Loucy (cell line): Measurements from ENCODE around the gene SEMA4F.

ENCODE experiments used
- H2AFZ ChIP-seq: fragments of 200-600 bp; sonication (generic); 2 replicates; pipeline ENCODE4 v1.6.0; 2016; ENCODE audit warnings: antibody characterized with exemption, mild to moderate bottlenecking, low read length, moderate library complexity
- H3F3A ChIP-seq: fragments of 200-600 bp; 2 replicates; pipeline ENCODE4 v1.6.0; 2016; ENCODE audit warnings: antibody characterized with exemption, low read depth, mild to moderate bottlenecking
- H3K27me3 ChIP-seq: fragments of 200-600 bp; sonication (generic); 2 replicates; pipeline ENCODE4 v1.6.1; 2014; ENCODE audit warnings: low read length, mild to moderate bottlenecking; ENCODE audit not compliant: insufficient read depth, poor library complexity, severe bottlenecking
- H3K36me3 ChIP-seq: fragments of 200-600 bp; sonication (generic); 2 replicates; pipeline ENCODE4 v1.6.1; 2016; ENCODE audit warnings: low read length; ENCODE audit not compliant: insufficient read depth
- H3K4me1 ChIP-seq: fragments of 200-600 bp; sonication (generic); 2 replicates; pipeline ENCODE4 v1.5.1; 2014; ENCODE audit warnings: low read length, mild to moderate bottlenecking; ENCODE audit not compliant: insufficient read depth, poor library complexity, severe bottlenecking
- H3K4me2 ChIP-seq: fragments of 200-600 bp; sonication (generic); 2 replicates; pipeline ENCODE4 v1.6.0; 2014; ENCODE audit warnings: antibody characterized with exemption, low read length, low read depth, mild to moderate bottlenecking; ENCODE audit not compliant: poor library complexity, severe bottlenecking
- H3K4me3 ChIP-seq: fragments of 200-600 bp; sonication (generic); 2 replicates; pipeline ENCODE4 v1.5.1; 2014; ENCODE audit warnings: low read length, mild to moderate bottlenecking, mixed read lengths; ENCODE audit not compliant: poor library complexity, severe bottlenecking
- H3K79me2 ChIP-seq: fragments of 200-600 bp; sonication (generic); 2 replicates; pipeline ENCODE4 v1.6.1; 2014; ENCODE audit warnings: low read length; ENCODE audit not compliant: insufficient read depth
- H3K9ac ChIP-seq: fragments of 200-600 bp; sonication (generic); 2 replicates; pipeline ENCODE4 v1.6.0; 2014; ENCODE audit warnings: mild to moderate bottlenecking, low read depth, low read length, moderate library complexity; ENCODE audit not compliant: poor library complexity, severe bottlenecking
- H3K9me2 ChIP-seq: fragments of 200-600 bp; sonication (generic); replicated peaks from 2 replicates; pipeline ENCODE4 v1.6.1; 2016; ENCODE audit warnings: low read depth, low read length, mixed read lengths
- H3K9me3 ChIP-seq: fragments of 200-600 bp; sonication (generic); 2 replicates; pipeline ENCODE4 v1.6.1; 2014; ENCODE audit warnings: mild to moderate bottlenecking, antibody characterized with exemption, low read length, low read depth; ENCODE audit not compliant: insufficient read depth
- H4K20me1 ChIP-seq: fragments of 200-600 bp; sonication (generic); 2 replicates; pipeline ENCODE4 v1.6.0; 2014; ENCODE audit warnings: antibody characterized with exemption, low read length, mild to moderate bottlenecking; ENCODE audit not compliant: insufficient read depth, poor library complexity, severe bottlenecking
- EZH2phosphoT487 ChIP-seq: fragments of 200-600 bp; IDR thresholded peaks from 2 replicates; pipeline ENCODE4 v1.6.1; 2018; ENCODE audit warnings: antibody characterized with exemption, mild to moderate bottlenecking, moderate library complexity, borderline replicate concordance
- TF ChIP-seq, protein P1 (sequence below): fragments of 200-600 bp; sonication (generic); conservative IDR thresholded peaks from 2 replicates; pipeline ENCODE4 v1.5.1; 2014; ENCODE audit warnings: mild to moderate bottlenecking, antibody characterized with exemption, low read length

SEMA4F gene

DNA sequence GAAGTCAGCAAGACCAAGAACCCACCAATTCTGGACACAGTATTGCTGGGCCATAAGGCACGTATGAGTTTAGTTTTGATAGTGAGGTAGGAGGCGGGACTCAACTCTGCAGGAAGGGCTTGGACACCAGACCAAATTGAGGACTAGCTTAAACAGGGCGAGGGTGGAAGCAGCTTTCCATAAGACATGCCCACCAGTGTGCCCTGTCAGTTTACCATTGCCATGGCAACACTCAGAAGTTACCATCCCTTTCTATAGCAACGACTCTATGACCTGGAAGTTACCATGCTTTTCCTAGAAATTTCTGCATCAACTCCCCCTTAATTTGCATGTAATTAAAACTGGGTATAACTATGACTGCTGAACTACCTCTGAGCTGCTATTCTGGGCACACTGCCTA is 8.7 kb upstream of the SEMA4F start:
- TF ChIP-seq, protein P1, sequence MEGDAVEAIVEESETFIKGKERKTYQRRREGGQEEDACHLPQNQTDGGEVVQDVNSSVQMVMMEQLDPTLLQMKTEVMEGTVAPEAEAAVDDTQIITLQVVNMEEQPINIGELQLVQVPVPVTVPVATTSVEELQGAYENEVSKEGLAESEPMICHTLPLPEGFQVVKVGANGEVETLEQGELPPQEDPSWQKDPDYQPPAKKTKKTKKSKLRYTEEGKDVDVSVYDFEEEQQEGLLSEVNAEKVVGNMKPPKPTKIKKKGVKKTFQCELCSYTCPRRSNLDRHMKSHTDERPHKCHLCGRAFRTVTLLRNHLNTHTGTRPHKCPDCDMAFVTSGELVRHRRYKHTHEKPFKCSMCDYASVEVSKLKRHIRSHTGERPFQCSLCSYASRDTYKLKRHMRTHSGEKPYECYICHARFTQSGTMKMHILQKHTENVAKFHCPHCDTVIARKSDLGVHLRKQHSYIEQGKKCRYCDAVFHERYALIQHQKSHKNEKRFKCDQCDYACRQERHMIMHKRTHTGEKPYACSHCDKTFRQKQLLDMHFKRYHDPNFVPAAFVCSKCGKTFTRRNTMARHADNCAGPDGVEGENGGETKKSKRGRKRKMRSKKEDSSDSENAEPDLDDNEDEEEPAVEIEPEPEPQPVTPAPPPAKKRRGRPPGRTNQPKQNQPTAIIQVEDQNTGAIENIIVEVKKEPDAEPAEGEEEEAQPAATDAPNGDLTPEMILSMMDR = no peak
- TF ChIP-seq EZH2phosphoT487 = no peak

DNA sequence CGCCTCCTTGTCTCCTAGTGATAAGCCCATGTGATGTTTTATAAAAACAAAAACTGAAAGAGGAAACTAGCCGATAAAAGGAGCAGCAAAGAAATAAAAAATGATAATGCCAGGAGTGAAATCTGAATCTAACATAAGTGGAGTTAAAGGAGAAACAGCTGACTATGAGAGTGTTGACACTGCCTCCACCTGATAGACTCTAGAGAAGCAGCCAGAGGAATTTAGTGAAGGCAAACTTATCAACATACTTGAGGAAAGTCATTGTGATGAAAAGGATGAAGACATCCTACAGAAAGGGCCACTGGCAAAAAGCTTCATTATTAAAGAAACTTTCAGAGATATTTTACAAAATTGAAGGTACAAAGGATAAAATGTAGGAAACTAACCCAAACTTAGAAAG is 7.8 kb upstream of the SEMA4F start:
- H3K79me2 ChIP-seq = no peaks in the 10 kb centered on the region
- H3F3A ChIP-seq = no peaks in the 10 kb centered on the region
- no peaks in the 10 kb centered on the region for H3K9me3 ChIP-seq
- H3K4me3 ChIP-seq = no peak overlapping the region
- no peaks in the 10 kb centered on the region for H4K20me1 ChIP-seq
- no peak overlapping the region for H3K4me2 ChIP-seq
- H3K27me3 ChIP-seq = no peaks in the 10 kb centered on the region
- H3K9ac ChIP-seq = no peak overlapping the region
- no peaks in the 10 kb centered on the region for H3K9me2 ChIP-seq
- TF ChIP-seq EZH2phosphoT487 = no peak
- TF ChIP-seq, protein P1 = no peak
- no peaks in the 10 kb centered on the region for H3K36me3 ChIP-seq
- no peak overlapping the region for H2AFZ ChIP-seq
- H3K4me1 ChIP-seq = no peaks in the 10 kb centered on the region

More for the DNA sequence above, 8.7 kb upstream of the SEMA4F start:
- H3K4me2 ChIP-seq = no peak overlapping the region
- no peaks in the 10 kb centered on the region for H3K4me1 ChIP-seq
- H3K9me2 ChIP-seq = no peaks in the 10 kb centered on the region
- no peaks in the 10 kb centered on the region for H3K9me3 ChIP-seq
- no peaks in the 10 kb centered on the region for H4K20me1 ChIP-seq
- no peak overlapping the region for H2AFZ ChIP-seq
- H3K9ac ChIP-seq = no peak overlapping the region
- H3K4me3 ChIP-seq = no peak overlapping the region
- H3F3A ChIP-seq = no peaks in the 10 kb centered on the region
- no peaks in the 10 kb centered on the region for H3K36me3 ChIP-seq
- no peaks in the 10 kb centered on the region for H3K79me2 ChIP-seq
- no peaks in the 10 kb centered on the region for H3K27me3 ChIP-seq

DNA sequence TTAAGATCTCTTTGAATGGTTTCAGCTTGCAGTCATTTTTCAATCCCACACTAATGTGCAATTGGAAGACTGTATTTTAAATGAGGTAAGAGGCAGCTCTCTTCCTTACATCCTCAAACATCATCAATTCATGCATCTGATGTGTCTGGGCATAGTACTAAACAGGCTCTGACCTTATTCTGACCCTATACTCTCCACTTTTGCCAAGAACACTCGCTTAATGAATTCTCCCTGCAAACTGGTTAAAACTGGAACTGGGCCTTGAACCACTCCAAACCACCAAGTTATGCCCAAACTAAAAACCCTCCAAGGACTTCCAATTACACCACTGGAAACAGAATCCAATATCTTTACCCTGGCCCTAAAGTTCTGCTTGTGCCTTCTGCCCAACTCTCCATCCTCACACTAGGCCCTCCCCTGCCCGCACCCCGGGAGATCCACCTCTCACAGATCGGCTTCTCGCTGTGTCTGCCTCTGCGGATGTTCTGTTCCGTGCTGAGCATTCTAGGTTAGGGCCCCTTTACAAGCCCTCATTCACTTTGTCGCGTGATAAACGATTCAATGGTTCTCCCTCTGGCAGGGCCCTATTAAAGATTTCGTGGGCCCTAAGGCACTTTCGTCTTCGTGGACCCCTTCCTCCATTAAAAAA is 7.1 kb upstream of the SEMA4F start:
- H3K9me3 ChIP-seq = no peaks in the 10 kb centered on the region
- H3K9me2 ChIP-seq = no peaks in the 10 kb centered on the region
- no peaks in the 10 kb centered on the region for H3F3A ChIP-seq
- no peaks in the 10 kb centered on the region for H4K20me1 ChIP-seq
- H3K79me2 ChIP-seq = no peaks in the 10 kb centered on the region
- H3K4me3 ChIP-seq = no peak overlapping the region
- no peak for TF ChIP-seq EZH2phosphoT487
- TF ChIP-seq, protein P1 = no peak
- H3K36me3 ChIP-seq = no peaks in the 10 kb centered on the region
- H3K4me1 ChIP-seq = no peaks in the 10 kb centered on the region
- H3K4me2 ChIP-seq = no peak overlapping the region
- no peaks in the 10 kb centered on the region for H3K27me3 ChIP-seq
- H3K9ac ChIP-seq = no peak overlapping the region
- no peak overlapping the region for H2AFZ ChIP-seq
